Measurements from ENCODE around the gene TPCN1.

The TPCN1 gene

DNA sequence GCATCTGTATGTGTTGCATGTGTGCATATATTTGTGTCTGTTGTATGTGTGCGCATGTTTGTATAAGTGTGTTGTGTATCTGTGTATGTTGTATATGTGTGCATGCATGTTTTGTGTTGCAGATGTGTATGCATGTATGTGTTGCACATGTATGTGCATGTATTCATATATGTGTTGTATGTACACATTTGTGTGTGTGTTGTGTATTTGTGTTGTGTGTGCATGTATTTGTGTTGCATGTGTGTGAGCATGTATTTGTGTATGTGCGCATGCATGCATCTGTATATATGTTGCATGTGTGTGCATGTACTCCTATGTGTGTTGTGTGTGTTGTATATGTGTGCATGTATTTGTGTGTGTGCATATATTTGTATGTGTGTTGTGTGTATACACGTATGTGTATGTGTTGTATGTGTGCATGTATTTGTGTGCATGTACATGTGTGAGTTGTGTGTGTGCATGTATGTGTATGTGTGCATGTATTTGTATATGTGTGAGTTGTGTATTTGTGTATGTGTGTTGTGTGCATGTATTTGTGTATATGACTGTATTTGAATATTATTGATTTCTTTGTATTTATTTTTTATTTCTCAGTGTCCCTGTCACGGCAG, 96.9 kb downstream of the TPCN1 start:
- DNase-seq, result no peak

DNA sequence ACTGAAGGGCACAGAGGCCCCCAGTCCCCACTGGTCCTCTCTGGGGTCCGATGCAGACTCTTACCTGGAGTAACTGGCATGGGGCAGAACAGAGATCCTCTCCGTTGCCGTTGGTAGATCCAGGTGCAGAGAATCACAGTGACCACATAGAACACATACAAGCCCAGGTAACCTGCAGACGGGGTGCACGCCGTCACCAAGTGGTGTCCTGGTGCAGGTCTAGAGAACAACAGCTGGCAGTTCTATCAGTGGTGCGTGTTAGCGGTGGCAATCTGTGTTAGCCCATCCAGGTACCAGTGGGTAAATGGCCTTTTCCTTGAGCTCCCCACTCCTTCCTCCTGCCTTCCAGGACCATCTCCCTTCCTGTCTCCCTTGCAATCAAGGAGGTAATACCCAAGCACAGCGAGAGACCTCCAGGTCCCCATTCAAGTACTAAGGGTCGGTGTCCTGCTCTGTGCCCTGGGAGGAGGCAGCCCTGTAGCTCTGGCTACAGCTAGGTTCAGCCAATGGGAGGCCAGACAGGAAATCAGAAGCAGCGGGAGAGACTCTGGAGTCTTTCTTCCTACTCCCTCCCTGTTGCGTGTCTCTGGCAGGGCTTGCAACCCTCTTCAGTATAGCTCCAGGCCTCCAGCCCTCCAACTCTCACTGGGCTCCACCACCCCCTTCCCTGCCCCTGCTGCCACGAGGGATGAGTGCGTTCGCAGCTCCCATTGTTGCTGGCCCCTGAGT, 97.8 kb downstream of the TPCN1 start:
- DNase-seq, result no peak

DNA sequence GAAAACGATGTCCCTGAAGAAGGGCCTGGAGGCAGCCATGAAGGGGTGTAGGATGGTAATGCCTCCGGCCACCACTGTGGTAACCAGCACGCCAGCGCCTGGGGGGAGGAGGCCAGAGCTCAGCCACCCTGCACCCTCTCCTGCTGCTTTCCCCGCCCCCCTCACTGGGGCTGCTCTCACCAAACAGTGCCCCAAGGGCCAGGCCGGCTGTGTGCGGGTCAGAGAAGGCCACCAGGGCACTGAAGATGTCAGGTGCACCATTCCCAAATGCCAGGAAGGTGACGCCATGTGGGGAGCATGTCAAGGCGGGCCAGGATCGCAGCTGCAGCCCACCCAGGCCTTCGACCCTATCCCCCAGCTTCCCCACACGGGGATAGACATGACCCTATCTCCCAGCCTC, 99.1 kb downstream of the TPCN1 start:
- no peak for DNase-seq

DNA sequence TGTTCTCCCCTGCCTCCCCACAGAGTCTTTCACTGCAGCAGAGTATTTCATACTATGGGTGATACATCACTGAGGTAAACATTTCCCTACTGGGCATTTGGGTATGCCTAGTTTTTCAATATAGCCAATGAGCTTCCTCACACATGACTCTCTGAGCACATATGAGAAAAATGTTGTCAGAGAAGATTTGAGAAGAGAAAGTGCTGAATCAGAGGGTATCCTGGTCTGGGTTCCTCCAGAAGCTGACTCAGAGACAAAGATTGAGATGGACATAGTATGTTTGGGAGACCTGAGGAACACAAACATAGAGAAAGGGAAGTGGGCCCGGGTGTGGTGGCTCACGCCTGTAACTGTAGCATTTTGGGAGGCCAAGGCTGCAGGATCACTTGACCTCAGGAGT, 101.1 kb downstream of the TPCN1 start:
- DNase-seq, result peak; percentile 77

DNA sequence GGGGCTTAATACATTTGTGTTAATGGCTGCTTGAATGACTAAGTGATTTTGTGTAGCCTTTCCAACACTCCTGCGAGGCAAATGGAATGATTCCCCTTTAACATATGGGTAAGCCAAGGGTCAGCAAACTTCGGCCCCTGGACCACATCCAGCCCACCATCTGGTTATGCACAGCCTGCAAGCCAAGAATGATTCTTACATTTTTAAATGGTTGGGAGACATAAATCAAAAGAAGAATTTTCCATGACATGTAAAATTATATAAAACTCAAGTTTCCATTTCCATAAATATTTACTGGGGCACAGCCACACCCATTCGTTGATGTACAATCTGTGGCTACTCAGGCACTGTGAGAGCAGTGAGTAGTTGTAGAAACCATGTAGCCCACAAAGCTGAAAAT, 104.7 kb downstream of the TPCN1 start:
- peak; percentile 51 for DNase-seq

DNA sequence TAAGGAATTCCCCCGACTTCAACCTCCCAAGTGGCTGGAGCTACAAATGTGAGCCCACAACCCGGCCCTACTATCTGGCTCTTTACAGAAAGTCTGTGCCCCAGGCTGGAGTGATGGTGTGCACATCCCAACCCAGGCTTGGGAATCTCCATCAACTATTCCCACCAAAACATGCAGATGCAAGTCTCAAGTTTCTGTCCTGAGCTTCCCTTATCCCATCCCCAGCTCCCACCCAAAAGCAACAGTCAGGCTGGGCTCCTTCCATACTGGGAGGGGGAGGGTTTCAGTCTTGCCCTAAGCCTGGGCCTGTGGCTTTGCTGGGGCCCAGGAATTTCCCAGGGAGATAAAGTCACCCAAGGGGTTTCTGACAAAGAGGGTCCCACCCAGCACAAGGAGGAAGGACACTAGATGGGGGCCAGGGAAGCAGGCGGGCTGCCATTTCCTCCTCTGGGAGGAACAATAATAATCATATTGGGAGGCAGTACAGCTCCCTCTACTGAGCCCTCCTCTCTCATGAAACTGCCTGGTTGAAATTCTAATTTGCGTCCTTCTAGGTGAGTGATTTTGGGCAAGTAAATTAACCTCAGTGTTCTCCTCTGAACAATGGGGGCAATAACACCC, 105.6 kb downstream of the TPCN1 start:
- DNase-seq, result no peak

- no peak for DNase-seq
Measured at GRCh38 chr12:113328368-113328889, 107.2 kb downstream of the TPCN1 start.

DNA sequence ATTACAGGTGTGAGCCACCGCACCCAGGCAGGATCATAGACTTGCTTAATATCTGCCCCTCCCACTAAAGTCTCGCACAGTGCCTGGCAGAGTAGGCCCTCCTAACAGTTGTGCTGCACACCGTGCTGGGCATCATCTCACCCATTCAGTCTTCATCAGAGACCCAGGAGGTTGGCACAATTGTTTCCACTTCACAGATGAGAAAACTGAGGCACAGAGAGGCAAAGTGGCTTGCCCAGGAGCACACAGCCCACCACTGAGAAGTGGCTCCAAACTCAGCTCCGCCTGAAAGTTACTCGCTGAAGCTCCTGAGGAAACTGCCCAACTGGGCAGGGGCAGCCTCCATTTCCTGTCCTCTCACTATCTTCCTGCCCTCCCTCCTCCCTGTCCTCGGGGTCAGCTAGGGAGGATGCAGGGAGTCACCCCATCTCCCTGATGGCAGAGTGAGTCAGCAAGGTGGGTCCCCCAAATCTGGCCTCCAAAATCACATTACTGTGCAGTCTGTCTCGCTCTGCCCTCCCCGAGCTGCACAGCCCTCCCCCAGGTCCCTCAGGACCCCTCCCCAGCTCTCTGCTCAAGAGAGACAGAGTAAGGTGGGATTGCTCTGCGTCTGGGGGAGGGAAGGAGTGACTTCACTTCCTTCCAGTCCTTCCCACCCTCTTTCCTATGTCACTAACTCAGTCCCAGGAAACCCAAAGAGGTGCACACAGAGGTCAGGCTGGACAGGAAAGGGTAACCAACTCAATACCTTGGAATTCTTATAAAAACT, 107.9 kb downstream of the TPCN1 start:
- peak; percentile 33 for DNase-seq

DNA sequence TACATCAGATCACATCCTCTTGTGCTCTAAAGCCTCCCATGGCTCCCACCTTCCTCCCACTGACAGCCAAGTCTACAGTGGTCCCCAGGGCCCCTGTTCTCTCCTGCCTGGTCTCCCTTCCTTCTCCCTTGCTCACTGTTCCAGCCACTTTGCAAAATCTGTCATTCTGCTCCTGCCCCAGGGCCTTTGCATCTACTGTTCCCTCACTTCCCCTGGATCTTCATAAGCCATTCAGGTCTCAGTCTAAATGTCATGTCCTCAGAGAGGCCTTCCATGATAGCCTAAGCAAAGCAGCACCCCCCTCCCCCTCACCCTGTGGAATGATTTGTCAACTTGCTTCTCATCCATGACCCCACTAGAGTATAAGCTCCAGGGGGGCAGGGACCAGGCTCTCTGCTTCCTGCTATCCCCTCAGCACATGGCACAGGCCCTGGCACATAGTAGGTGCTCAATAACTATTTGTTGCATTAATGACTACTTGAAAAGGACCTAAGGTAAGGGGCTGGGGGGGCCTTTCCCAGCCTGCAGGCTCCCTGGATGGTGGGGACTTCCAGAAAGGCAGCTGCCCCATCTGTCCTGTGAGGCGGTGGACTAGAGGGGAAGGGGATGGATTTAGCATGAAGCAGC, 108.6 kb downstream of the TPCN1 start:
- no peak for DNase-seq

- no peak for DNase-seq
Measured at GRCh38 chr12:113330505-113330904, 109.2 kb downstream of the TPCN1 start.

DNA sequence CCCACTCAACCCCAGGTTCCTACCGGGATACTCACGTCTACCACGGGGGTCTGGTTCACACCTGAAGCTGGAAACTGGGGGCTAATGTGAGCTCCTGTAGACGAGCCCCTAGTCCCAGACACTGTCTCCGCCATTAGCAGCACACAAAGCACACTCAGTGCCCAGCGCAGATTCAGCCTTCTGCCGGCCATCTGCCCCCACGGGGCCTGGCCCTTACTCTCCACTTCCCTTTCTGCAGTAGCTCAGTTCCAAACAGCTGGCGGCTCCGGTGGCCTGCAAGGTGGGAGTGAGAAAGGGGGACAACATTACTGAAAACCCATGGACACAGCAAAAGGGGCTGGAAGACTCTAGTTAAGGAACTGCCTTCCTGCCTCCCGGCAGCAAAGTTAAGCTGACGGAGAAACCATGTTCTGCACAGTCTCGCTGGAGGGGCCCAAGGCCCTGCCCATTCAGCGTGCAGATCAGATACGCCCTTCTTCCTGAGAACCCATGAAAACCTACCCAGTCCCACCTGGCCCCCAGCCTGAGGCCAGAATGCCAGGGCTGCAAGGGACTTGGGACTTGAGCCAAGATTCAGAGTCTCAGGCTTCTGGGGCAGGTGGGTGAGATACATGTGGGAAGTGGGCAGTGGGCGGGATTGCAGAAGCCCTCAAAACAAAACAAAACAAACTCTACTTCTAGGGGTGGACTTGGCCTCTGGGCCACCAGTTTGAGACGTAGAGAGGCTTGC, 111.6 kb downstream of the TPCN1 start:
- DNase-seq, result no peak

DNA sequence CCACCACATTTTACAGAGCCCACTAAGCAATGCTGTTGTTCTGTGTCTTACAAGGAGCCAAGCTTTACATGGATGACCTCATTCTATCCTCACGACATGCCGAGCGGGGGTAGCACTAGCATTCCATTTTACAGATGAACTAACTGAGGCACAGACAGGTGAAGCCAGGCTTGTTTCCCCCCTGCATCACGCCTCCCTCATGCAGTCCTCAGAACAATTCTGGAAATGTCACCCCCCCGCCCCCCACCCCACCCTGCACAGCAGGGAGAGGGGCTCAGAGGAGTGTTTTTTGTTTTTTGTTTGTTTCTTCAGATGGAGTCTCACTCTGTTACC, 112.1 kb downstream of the TPCN1 start:
- no peak for DNase-seq

- DNase-seq, result no peak
Measured at GRCh38 chr12:113333877-113334785, 112.9 kb downstream of the TPCN1 start.

DNA sequence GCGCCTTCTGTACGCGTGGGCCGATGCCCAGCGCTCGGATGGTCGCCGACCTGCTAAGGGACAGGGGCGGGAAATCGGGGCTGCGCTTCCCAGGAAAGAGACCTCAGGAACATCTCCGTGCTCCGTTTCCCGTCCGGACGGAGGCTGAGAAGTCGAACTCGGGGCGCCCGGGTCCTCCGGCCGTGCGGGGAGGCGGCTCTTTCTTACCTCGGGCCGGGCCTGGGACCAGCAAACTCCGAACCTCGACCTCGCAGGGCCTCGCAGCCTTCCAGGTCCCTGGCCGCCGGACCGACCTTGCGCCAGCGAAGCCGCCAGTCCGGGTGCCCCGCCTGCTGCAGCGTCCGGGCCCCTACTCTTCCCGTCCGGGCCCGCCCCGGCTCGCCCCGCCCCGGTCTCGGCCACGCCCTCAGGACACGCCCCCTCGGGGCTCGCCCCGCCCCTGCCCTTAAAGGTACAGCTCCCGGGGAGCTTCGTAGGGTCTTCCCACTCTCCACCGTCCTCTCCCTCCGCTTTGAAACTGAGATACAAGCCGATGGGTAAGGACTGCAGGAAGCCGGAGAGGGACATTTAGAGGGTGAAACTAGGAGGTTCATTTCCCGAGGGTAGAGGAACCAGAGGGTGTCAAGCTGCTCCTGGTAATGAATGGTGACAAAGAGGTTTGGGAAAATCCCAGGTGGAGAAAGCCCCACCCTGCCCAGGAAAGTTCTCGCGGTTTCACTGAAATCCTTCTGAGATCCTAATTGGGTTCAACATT, 113.7 kb downstream of the TPCN1 start, which contains the start of gene SLC8B1:
SLC8B1 (minus strand) TSS at position 324 of the 754 bp plus-strand sequence. CDS start 2,231 bp downstream, outside the sequence.
- DNase-seq, result peak; percentile 74

DNA sequence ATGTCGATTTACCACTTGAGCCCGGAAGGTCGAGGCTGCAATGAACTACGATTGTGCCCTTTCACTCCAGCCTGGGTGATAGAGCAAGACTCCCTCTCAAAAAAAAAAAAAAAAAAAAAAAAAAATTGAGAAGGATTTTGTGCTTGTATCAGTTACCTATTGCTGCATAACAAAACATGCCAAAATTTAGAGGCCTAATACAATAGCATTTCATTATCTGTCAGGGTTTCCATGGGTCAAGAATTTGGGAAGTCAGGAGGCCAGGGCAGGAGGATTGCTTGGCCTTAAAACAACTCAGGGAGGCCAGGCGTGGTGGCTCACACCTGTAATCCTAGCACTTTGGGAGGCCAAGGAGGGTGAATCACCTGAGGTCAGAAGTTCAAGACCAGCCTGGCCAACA, 118.3 kb downstream of the TPCN1 start:
- no peak for DNase-seq

- no peak for DNase-seq
Measured at GRCh38 chr12:113340061-113340460, 118.8 kb downstream of the TPCN1 start.

DNA sequence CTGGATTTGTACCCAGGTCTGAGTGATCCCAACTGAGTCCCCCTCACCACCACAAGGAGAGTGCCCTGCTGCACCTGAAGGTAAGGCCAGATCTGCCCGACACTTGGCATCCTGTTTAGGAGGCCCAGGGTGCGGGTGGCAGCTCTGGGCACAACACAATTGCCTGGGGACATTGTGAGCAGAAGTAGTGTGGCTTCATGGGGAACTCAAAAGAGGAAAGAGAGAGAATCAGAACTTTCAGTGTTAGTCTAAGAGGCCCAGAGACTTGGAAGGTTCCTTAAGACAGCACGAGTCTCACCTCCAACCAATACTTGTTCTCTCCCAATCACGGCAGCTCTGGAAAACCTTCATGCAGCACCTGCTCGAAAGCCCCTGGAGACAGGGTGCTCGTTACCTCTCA, 120.3 kb downstream of the TPCN1 start:
- no peak for DNase-seq

- no peak for DNase-seq
Measured at GRCh38 chr12:113345318-113345717, 124.1 kb downstream of the TPCN1 start.

DNA sequence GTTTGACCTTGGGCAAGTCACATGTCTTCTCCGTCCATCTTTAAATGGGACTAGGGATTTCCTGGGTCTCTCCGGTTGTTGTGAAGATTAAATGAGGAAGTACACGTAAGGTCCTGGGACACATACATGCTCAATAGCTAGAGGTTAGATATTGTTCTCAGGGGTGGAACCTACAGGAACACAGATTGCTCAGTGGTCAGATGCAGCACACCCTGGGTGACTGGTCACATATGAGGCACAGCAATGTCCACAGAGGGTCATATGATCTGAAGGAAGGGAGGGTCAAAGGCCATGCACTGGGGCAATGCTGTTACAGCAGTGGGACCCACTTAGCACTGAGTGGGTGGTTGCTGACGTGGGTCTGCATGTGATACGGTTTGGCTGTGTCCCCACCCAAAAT, 125.1 kb downstream of the TPCN1 start:
- no peak for DNase-seq

- no peak for DNase-seq
Measured at GRCh38 chr12:113347107-113347506, 125.8 kb downstream of the TPCN1 start.

All from fibroblast of skin of right biceps (primary cell).